Nephron progenitor cell (in vitro differentiated cells): ENCODE measurements around the gene ABLIM3.

Experiments
- DNase-seq: peaks from one replicate; pipeline ENCODE4 v3.0.0; 2021
- H3K27ac Mint-ChIP-seq: 2 replicates; pipeline ENCODE4 v1.8.0; 2021; ENCODE audit warnings: mild to moderate bottlenecking, moderate library complexity, mixed read lengths
- H3K27me3 Mint-ChIP-seq: 2 replicates; pipeline ENCODE4 v1.8.0; 2021; ENCODE audit warnings: mild to moderate bottlenecking, low read depth, mixed read lengths; ENCODE audit not compliant: poor library complexity
- H3K36me3 Mint-ChIP-seq: 2 replicates; pipeline ENCODE4 v1.8.0; 2021; ENCODE audit warnings: low read depth, mixed read lengths
- H3K4me1 Mint-ChIP-seq: 2 replicates; pipeline ENCODE4 v1.8.0; 2021; ENCODE audit warnings: mixed read lengths
- H3K4me3 Mint-ChIP-seq: 2 replicates; pipeline ENCODE4 v1.8.0; 2021; ENCODE audit warnings: mild to moderate bottlenecking, moderate library complexity, mixed read lengths
- H3K9me3 Mint-ChIP-seq: 2 replicates; pipeline ENCODE4 v1.8.0; 2021; ENCODE audit warnings: mild to moderate bottlenecking, moderate library complexity, mixed read lengths
- TF ChIP-seq, protein P1 (sequence below): fragments of 200-600 bp; sonication (generic); IDR thresholded peaks from 2 replicates; pipeline ENCODE4 v1.5.0; 2021; ENCODE audit warnings: antibody characterized with exemption

Gene ABLIM3

DNA sequence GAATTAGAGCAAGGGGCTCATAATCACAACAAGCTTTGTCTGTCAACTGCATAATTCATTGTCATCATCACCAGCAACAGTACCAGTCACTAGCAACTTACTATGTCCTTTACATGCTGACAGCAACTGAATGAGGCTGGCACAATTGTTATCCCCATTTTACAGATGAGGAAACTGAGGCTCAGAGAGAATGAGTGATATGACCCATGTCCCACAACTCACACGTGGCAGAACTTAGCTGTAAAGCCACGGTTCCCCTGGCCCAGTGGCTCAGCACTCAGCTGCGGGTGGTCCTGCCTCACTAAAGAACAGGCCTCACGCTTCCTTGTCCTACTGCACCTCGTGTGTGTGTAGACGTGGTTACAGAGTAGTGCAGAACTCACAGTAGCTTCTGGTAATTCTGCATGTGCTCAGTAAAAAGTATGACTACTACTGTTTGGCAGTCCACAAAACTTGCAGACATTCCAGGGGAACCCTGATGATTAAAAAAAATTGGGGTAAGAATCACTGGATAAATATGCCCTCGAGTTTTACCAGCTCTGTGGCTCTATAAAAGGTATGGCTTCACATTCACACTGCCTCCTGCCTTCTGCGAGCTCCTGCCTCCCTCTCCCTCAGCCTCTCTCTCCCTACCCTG is 160.6 kb downstream of the ABLIM3 start:
- no peak for DNase-seq
- Mint-ChIP-seq H3K4me1 (peaks cover 37% of the 10 kb centered on the region), H3K4me3 (no peak overlapping the region), H3K27me3 (no peaks in the 10 kb centered on the region), H3K27ac (no peak overlapping the region), H3K36me3 (no peaks in the 10 kb centered on the region), H3K9me3 (no peaks in the 10 kb centered on the region)
- TF ChIP-seq, protein P1, sequence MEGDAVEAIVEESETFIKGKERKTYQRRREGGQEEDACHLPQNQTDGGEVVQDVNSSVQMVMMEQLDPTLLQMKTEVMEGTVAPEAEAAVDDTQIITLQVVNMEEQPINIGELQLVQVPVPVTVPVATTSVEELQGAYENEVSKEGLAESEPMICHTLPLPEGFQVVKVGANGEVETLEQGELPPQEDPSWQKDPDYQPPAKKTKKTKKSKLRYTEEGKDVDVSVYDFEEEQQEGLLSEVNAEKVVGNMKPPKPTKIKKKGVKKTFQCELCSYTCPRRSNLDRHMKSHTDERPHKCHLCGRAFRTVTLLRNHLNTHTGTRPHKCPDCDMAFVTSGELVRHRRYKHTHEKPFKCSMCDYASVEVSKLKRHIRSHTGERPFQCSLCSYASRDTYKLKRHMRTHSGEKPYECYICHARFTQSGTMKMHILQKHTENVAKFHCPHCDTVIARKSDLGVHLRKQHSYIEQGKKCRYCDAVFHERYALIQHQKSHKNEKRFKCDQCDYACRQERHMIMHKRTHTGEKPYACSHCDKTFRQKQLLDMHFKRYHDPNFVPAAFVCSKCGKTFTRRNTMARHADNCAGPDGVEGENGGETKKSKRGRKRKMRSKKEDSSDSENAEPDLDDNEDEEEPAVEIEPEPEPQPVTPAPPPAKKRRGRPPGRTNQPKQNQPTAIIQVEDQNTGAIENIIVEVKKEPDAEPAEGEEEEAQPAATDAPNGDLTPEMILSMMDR = no peak

DNA sequence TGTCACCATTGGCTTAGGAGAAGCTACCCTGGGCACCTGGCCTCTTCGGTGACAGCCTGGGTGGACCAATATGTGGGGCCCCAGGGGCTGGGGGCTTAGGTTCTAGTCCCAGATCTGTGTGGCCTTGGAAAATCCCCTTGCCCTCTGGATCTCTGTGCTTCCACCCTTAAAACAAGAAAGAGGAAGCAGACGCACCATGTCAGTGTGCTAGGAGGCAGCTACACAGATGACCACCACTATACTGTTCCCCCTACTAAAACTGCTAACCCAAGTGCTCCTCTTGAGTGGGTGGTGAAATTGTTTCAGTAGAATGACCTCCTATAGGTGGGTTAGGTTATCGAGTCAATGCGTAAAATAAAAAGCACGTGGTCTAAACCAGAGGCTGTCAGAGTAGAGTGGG is 161.3 kb downstream of the ABLIM3 start:
- H3K4me1 Mint-ChIP-seq = peaks cover 30% of the 10 kb centered on the region
- no peak overlapping the region for H3K4me3 Mint-ChIP-seq
- H3K27ac Mint-ChIP-seq = no peak overlapping the region
- H3K27me3 Mint-ChIP-seq = no peaks in the 10 kb centered on the region
- H3K36me3 Mint-ChIP-seq = no peaks in the 10 kb centered on the region
- no peak for DNase-seq
- H3K9me3 Mint-ChIP-seq = no peaks in the 10 kb centered on the region
- TF ChIP-seq, protein P1 = no peak

DNA sequence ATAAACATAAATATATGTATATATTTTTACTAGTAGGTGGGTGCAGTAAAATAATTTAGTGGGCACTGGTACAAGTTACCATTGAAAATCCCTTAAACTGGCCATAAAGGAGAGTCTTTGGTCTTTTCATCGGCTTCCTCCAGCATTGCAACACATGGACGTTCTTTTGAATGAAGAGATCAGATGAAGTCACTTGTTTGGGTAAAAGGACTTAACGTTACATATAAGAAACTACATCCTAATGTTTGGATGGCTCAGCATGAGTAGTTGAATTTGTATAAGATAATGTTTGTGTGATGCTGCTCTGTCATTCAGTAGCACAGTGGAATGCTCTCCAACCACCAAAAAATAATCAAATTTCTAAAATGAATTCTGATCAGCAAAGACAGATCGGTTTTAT is 161.9 kb downstream of the ABLIM3 start:
- Mint-ChIP-seq H3K4me1 (peaks cover 24% of the 10 kb centered on the region), H3K36me3 (no peaks in the 10 kb centered on the region), H3K4me3 (no peak overlapping the region), H3K27me3 (no peaks in the 10 kb centered on the region), H3K27ac (no peak overlapping the region), H3K9me3 (no peaks in the 10 kb centered on the region)
- TF ChIP-seq, protein P1 = no peak
- DNase-seq = no peak

DNA sequence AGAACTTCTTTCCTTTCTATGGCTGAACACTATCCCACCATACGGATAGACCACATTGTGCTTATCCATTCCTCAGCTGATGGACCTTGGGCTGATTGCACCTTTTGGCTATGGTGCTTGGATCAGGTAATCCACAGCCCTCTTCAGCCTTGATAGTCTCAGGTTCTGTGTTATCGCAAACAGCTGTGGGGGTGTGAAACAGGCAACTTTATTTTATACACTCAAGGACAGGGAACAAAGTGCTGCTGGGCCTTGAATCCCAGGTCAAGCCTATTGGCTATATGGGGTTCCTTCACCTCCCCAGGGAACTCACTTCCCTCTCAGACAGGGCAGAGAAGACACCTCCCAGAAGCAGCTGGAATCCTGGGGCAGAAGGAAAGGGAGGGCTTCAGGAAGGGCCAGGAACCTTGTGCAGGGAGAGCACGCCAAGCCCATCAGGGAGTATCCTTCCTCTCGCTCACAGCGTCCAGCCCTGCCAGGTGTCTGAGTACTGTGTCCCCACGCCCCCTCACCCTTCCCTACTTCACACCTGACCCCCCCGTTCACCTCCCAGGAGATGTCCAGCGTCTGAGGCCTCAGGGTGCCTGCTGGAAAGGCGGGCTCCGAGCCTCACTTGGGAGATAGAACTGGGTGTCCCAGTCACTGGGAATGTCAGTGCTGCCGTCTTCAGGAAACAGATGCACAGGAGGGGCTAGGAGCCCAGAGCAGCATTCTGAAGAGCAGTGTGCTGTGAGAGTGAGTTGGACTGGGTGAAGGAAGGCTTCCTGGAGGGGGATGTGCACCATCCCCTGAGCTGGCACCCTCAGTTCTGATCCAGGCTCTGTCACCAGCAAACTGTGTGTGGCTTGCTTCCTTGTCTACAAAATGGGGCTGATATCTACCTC is 163.1 kb downstream of the ABLIM3 start:
- Mint-ChIP-seq H3K4me3 (no peak overlapping the region), H3K36me3 (no peaks in the 10 kb centered on the region), H3K9me3 (no peaks in the 10 kb centered on the region), H3K27ac (no peak overlapping the region), H3K4me1 (peaks cover 23% of the 10 kb centered on the region), H3K27me3 (peaks cover 2% of the 10 kb centered on the region)
- no peak for DNase-seq
- TF ChIP-seq, protein P1 = no peak

DNA sequence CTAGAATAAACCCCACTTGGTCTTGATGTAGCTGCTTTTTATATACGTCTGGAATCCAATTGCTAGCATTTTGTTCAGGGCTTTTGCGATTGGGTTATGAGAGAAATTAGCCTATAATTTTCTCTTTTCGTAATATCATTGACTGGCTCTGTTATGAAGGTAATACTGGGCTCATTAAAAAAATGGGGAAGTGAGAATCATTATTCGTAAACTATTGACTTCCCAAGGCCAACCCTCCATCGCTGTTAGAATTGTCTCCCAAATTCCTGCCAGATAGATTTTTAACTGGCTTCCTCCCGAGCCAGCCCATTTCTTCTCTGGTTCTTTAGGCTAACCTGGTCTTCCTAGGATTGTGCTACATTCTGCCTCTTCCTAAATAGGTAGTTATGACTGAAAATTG is 168.1 kb downstream of the ABLIM3 start:
- Mint-ChIP-seq H3K27ac (no peak overlapping the region), H3K4me3 (no peak overlapping the region), H3K27me3 (peaks cover 9% of the 10 kb centered on the region), H3K9me3 (no peaks in the 10 kb centered on the region), H3K4me1 (peaks cover 44% of the 10 kb centered on the region), H3K36me3 (no peaks in the 10 kb centered on the region)
- TF ChIP-seq, protein P1 = no peak
- no peak for DNase-seq
